GM12878 (cell line): ENCODE results near the gene AKAP1.

Experiments used
- BRCA1 ChIP-seq: IDR thresholded peaks from 2 replicates; pipeline ENCODE4 v1.6.1; 2011; ENCODE audit warnings: low read depth, low read length, improper control_type of control experiment
- CTCF ChIP-seq, 3 experiments: IDR thresholded peaks in 2 of 3; conservative IDR thresholded peaks in 1 of 3; 2 replicates each; pipeline ENCODE4 v1.5.1; 2011; ENCODE audit warnings: low read depth in 3 of 3, low read length in 3 of 3, mild to moderate bottlenecking in 3 of 3, control low read depth in 2 of 3, moderate library complexity in 2 of 3, inconsistent platforms in 1 of 3, mixed read lengths in 1 of 3; ENCODE audit not compliant: control insufficient read depth in 2 of 3, insufficient read depth in 1 of 3; ENCODE audit errors: extremely low read depth in 1 of 3
- EZH2 ChIP-seq: IDR thresholded peaks from 2 replicates; pipeline ENCODE4 v1.6.1; 2012; ENCODE audit warnings: low read depth, mild to moderate bottlenecking, control low read depth, inconsistent platforms, low read length, borderline replicate concordance; ENCODE audit not compliant: control insufficient read depth
- NR2C2 ChIP-seq: IDR thresholded peaks from 2 replicates; pipeline ENCODE4 v1.6.1; 2011; ENCODE audit warnings: borderline replicate concordance, low read depth; ENCODE audit not compliant: control insufficient read depth, insufficient read length
- TF ChIP-seq, protein P1 (sequence below): IDR thresholded peaks from 2 replicates; pipeline ENCODE4 v1.6.1; 2012; ENCODE audit warnings: mild to moderate bottlenecking, low read depth, low read length
- TF ChIP-seq, protein P2 (sequence below): fragments of 450-650 bp; IDR thresholded peaks from 2 replicates; pipeline ENCODE4 v1.6.1; 2017; ENCODE audit warnings: antibody characterized with exemption, mild to moderate bottlenecking, moderate library complexity

GRCh38 chr17:57073626-57074025 is 11.4 kb upstream of the AKAP1 start:
- TF ChIP-seq CTCF (IDR thresholded peaks at IDR 0.05 in 2 of 3, conservative IDR thresholded peaks at IDR 0.05 in 1 of 3; ENCODE audit: control insufficient read depth in 2 of 3, extremely low read depth in 1 of 3, insufficient read depth in 1 of 3, low read depth in 3 of 3, low read length in 3 of 3): no peak
- TF ChIP-seq, protein P1, sequence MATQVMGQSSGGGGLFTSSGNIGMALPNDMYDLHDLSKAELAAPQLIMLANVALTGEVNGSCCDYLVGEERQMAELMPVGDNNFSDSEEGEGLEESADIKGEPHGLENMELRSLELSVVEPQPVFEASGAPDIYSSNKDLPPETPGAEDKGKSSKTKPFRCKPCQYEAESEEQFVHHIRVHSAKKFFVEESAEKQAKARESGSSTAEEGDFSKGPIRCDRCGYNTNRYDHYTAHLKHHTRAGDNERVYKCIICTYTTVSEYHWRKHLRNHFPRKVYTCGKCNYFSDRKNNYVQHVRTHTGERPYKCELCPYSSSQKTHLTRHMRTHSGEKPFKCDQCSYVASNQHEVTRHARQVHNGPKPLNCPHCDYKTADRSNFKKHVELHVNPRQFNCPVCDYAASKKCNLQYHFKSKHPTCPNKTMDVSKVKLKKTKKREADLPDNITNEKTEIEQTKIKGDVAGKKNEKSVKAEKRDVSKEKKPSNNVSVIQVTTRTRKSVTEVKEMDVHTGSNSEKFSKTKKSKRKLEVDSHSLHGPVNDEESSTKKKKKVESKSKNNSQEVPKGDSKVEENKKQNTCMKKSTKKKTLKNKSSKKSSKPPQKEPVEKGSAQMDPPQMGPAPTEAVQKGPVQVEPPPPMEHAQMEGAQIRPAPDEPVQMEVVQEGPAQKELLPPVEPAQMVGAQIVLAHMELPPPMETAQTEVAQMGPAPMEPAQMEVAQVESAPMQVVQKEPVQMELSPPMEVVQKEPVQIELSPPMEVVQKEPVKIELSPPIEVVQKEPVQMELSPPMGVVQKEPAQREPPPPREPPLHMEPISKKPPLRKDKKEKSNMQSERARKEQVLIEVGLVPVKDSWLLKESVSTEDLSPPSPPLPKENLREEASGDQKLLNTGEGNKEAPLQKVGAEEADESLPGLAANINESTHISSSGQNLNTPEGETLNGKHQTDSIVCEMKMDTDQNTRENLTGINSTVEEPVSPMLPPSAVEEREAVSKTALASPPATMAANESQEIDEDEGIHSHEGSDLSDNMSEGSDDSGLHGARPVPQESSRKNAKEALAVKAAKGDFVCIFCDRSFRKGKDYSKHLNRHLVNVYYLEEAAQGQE: no peak
- TF ChIP-seq NR2C2: no peak
- no peak for TF ChIP-seq EZH2
- TF ChIP-seq, protein P2, sequence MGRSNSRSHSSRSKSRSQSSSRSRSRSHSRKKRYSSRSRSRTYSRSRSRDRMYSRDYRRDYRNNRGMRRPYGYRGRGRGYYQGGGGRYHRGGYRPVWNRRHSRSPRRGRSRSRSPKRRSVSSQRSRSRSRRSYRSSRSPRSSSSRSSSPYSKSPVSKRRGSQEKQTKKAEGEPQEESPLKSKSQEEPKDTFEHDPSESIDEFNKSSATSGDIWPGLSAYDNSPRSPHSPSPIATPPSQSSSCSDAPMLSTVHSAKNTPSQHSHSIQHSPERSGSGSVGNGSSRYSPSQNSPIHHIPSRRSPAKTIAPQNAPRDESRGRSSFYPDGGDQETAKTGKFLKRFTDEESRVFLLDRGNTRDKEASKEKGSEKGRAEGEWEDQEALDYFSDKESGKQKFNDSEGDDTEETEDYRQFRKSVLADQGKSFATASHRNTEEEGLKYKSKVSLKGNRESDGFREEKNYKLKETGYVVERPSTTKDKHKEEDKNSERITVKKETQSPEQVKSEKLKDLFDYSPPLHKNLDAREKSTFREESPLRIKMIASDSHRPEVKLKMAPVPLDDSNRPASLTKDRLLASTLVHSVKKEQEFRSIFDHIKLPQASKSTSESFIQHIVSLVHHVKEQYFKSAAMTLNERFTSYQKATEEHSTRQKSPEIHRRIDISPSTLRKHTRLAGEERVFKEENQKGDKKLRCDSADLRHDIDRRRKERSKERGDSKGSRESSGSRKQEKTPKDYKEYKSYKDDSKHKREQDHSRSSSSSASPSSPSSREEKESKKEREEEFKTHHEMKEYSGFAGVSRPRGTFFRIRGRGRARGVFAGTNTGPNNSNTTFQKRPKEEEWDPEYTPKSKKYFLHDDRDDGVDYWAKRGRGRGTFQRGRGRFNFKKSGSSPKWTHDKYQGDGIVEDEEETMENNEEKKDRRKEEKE: no peak
- TF ChIP-seq BRCA1: no peak
